ENCODE data around the gene CYP2U1. TPM values are rescaled to one million over a fixed set of nuclear protein-coding genes. Genes with fewer than 3 reads are reported as not detected.

The CYP2U1 gene
- total RNA-seq, 2 experiments from 2014 or later, result 5.6 to 11.8 TPM

GRCh38 chr4:107996949-107997788 lies 65.8 kb downstream of the CYP2U1 start:
- no peak for DNase-seq (ENCODE audit: low spot score)
- ChIA-PET POLR2A (interaction anchor here (0.5 to 1.3 kb wide), 3 partner anchors 36 to 924 kb away, joined by 4 read pairs; no protein-coding TSS in a partner anchor), CTCF (ENCODE audit: unreplicated experiment) (no interaction called here)

DNA sequence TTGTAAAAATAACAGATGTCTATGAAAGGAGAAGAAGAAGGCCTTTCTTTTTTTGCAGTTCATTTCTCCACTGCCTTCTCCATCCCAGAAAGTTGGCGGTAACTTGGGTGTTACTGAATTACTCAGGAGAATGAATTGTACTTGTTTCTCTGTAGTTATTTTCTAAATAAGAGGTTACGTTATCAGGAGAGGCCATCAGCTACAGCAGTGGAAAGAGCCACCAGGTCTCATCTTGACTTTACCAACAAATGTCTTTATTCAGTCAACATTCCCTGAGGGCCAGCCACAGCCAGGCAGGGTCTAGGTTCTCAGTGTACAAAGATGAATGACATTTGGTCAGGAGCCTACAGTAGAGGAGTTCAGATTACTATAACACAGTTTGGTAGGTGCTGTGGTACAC lies 66.4 kb downstream of the CYP2U1 start:
- Histone ChIP-seq H3K9me2 (ENCODE audit: insufficient read depth, low read length) (no peaks in the 10 kb centered on the region), H3K4me2 (ENCODE audit: low read length) (no peak overlapping the region), H3K9me3 (ENCODE audit: low read length) (no peaks in the 10 kb centered on the region), H3K4me3 (ENCODE audit: low read depth, low read length, poor library complexity, severe bottlenecking) (no peak overlapping the region), H3K27ac (ENCODE audit: low read depth, low read length, poor library complexity, severe bottlenecking) (no peak overlapping the region), H3K79me2 (ENCODE audit: insufficient read depth, low read depth, low read length) (peaks cover 72% of the 10 kb centered on the region), H3K36me3 (ENCODE audit: insufficient read depth, low read length) (peaks cover 78% of the 10 kb centered on the region), H3K4me1 (ENCODE audit: insufficient read depth, low read length, poor library complexity, severe bottlenecking) (peaks cover 31% of the 10 kb centered on the region), H2AFZ (ENCODE audit: low read length) (no peak overlapping the region), H4K20me1 (ENCODE audit: insufficient read depth, low read length) (peaks cover 31% of the 10 kb centered on the region)
- ChIA-PET CTCF (ENCODE audit: unreplicated experiment) (no interaction called here), POLR2A (interaction anchor here (1.3 kb wide), 1 partner anchor 35 kb away, joined by 4 read pairs; no protein-coding TSS in a partner anchor)
- BruUV-seq (replicated peaks), result no TSS peak
- no peak for TF ChIP-seq EZH2phosphoT487 (IDR thresholded peaks at IDR 0.05; ENCODE audit: borderline replicate concordance, low read depth, low read length)
- TF ChIP-seq, protein P1, sequence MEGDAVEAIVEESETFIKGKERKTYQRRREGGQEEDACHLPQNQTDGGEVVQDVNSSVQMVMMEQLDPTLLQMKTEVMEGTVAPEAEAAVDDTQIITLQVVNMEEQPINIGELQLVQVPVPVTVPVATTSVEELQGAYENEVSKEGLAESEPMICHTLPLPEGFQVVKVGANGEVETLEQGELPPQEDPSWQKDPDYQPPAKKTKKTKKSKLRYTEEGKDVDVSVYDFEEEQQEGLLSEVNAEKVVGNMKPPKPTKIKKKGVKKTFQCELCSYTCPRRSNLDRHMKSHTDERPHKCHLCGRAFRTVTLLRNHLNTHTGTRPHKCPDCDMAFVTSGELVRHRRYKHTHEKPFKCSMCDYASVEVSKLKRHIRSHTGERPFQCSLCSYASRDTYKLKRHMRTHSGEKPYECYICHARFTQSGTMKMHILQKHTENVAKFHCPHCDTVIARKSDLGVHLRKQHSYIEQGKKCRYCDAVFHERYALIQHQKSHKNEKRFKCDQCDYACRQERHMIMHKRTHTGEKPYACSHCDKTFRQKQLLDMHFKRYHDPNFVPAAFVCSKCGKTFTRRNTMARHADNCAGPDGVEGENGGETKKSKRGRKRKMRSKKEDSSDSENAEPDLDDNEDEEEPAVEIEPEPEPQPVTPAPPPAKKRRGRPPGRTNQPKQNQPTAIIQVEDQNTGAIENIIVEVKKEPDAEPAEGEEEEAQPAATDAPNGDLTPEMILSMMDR (conservative IDR thresholded peaks at IDR 0.05; ENCODE audit: low read length), result no peak
- intact Hi-C loops (cut with micrococcal nuclease; ENCODE audit: unreplicated experiment), result no loop called here
- no peak for DNase-seq (ENCODE audit: low spot score)

More at GRCh38 chr4:107996949-107997788, 65.8 kb downstream of the CYP2U1 start:
- TF ChIP-seq EZH2phosphoT487 (IDR thresholded peaks at IDR 0.05; ENCODE audit: borderline replicate concordance, low read depth, low read length), result no peak
- TF ChIP-seq, protein P1 (conservative IDR thresholded peaks at IDR 0.05; ENCODE audit: low read length), result no peak
- no TSS peak for BruUV-seq (replicated peaks)
- H3K4me3 ChIP-seq (ENCODE audit: low read depth, low read length, poor library complexity, severe bottlenecking), result no peak overlapping the region
- no peaks in the 10 kb centered on the region for H3K9me3 ChIP-seq (ENCODE audit: low read length)
- peaks cover 79% of the 10 kb centered on the region for H3K79me2 ChIP-seq (ENCODE audit: insufficient read depth, low read depth, low read length)
- peaks cover 37% of the 10 kb centered on the region for H3K4me1 ChIP-seq (ENCODE audit: insufficient read depth, low read length, poor library complexity, severe bottlenecking)
- H4K20me1 ChIP-seq (ENCODE audit: insufficient read depth, low read length), result peaks cover 37% of the 10 kb centered on the region
- no peak overlapping the region for H2AFZ ChIP-seq (ENCODE audit: low read length)
- H3K4me2 ChIP-seq (ENCODE audit: low read length), result no peak overlapping the region
- H3K36me3 ChIP-seq (ENCODE audit: insufficient read depth, low read length), result peaks cover 74% of the 10 kb centered on the region
- intact Hi-C loops (cut with micrococcal nuclease; ENCODE audit: unreplicated experiment), result no loop called here
- no peaks in the 10 kb centered on the region for H3K9me2 ChIP-seq (ENCODE audit: insufficient read depth, low read length)
- no peak overlapping the region for H3K27ac ChIP-seq (ENCODE audit: low read depth, low read length, poor library complexity, severe bottlenecking)

All from OCI-LY7 (cell line).